Astrocyte (in vitro differentiated cells and primary cell): ENCODE measurements around the gene AFMID.

Experiments used
- CTCF ChIP-seq: IDR thresholded peaks from 2 replicates; pipeline ENCODE4 v1.5.1; 2011; ENCODE audit warnings: low read depth, mild to moderate bottlenecking, inconsistent platforms, low read length, moderate library complexity; ENCODE audit not compliant: insufficient read depth
- EZH2 ChIP-seq: IDR thresholded peaks from 2 replicates; pipeline ENCODE4 v1.6.1; 2012; ENCODE audit warnings: mild to moderate bottlenecking, low read length, inconsistent platforms; ENCODE audit not compliant: insufficient read depth

GRCh38 chr17:78233678-78234077 is 46.5 kb downstream of the AFMID start:
- TF ChIP-seq CTCF (no peak), EZH2 (no peak)
